IPS-18c (cell line): ENCODE measurements around the gene RBM19.

ENCODE experiments used
- H3K4me3 ChIP-seq: 2 replicates; pipeline ENCODE4 v1.7.0; 2013; ENCODE audit warnings: low read depth, mild to moderate bottlenecking, low read length, moderate library complexity; ENCODE audit not compliant: insufficient read depth
- H3K9me3 ChIP-seq: one replicate; pipeline ENCODE4 v1.6.1; 2013; ENCODE audit warnings: mild to moderate bottlenecking, low read length, moderate library complexity; ENCODE audit not compliant: control insufficient read depth, insufficient read depth

Gene RBM19

GRCh38 chr12:113798552-113798951 is 167.6 kb downstream of the RBM19 start:
- Histone ChIP-seq H3K9me3 (no peaks in the 10 kb centered on the region), H3K4me3 (no peak overlapping the region)

- Histone ChIP-seq H3K9me3 (no peaks in the 10 kb centered on the region), H3K4me3 (no peak overlapping the region)
Measured at GRCh38 chr12:113797535-113797868, 168.6 kb downstream of the RBM19 start.

GRCh38 chr12:113796852-113797534 is 169.1 kb downstream of the RBM19 start:
- H3K4me3 ChIP-seq = no peak overlapping the region
- no peaks in the 10 kb centered on the region for H3K9me3 ChIP-seq

GRCh38 chr12:113796066-113796827 is 169.9 kb downstream of the RBM19 start:
- Histone ChIP-seq H3K9me3 (no peaks in the 10 kb centered on the region), H3K4me3 (no peak overlapping the region)

- Histone ChIP-seq H3K9me3 (no peaks in the 10 kb centered on the region), H3K4me3 (no peak overlapping the region)
Measured at GRCh38 chr12:113795445-113795844, 170.7 kb downstream of the RBM19 start.

GRCh38 chr12:113794774-113795173 is 171.4 kb downstream of the RBM19 start:
- no peak overlapping the region for H3K4me3 ChIP-seq
- H3K9me3 ChIP-seq = no peaks in the 10 kb centered on the region

GRCh38 chr12:113793250-113793649 is 172.9 kb downstream of the RBM19 start:
- H3K9me3 ChIP-seq = no peaks in the 10 kb centered on the region
- no peak overlapping the region for H3K4me3 ChIP-seq

- no peak overlapping the region for H3K4me3 ChIP-seq
- no peaks in the 10 kb centered on the region for H3K9me3 ChIP-seq
Measured at GRCh38 chr12:113792450-113792849, 173.7 kb downstream of the RBM19 start.

GRCh38 chr12:113788020-113788856 is 177.9 kb downstream of the RBM19 start:
- Histone ChIP-seq H3K4me3 (no peak overlapping the region), H3K9me3 (no peaks in the 10 kb centered on the region)

GRCh38 chr12:113786107-113786506 is 180.0 kb downstream of the RBM19 start:
- no peaks in the 10 kb centered on the region for H3K9me3 ChIP-seq
- H3K4me3 ChIP-seq = no peak overlapping the region

GRCh38 chr12:113783811-113784210 is 182.3 kb downstream of the RBM19 start:
- Histone ChIP-seq H3K9me3 (no peaks in the 10 kb centered on the region), H3K4me3 (no peak overlapping the region)

- Histone ChIP-seq H3K4me3 (no peak overlapping the region), H3K9me3 (no peaks in the 10 kb centered on the region)
Measured at GRCh38 chr12:113782873-113783272, 183.3 kb downstream of the RBM19 start.

- Histone ChIP-seq H3K4me3 (no peak overlapping the region), H3K9me3 (no peaks in the 10 kb centered on the region)
Measured at GRCh38 chr12:113781415-113782198, 184.5 kb downstream of the RBM19 start.

- H3K9me3 ChIP-seq = no peaks in the 10 kb centered on the region
- no peak overlapping the region for H3K4me3 ChIP-seq
Measured at GRCh38 chr12:113779774-113780173, 186.4 kb downstream of the RBM19 start.

GRCh38 chr12:113778432-113779132 is 187.5 kb downstream of the RBM19 start:
- Histone ChIP-seq H3K9me3 (no peaks in the 10 kb centered on the region), H3K4me3 (no peak overlapping the region)

- no peak overlapping the region for H3K4me3 ChIP-seq
- no peaks in the 10 kb centered on the region for H3K9me3 ChIP-seq
Measured at GRCh38 chr12:113777751-113778150, 188.4 kb downstream of the RBM19 start.

- no peak overlapping the region for H3K4me3 ChIP-seq
- H3K9me3 ChIP-seq = no peaks in the 10 kb centered on the region
Measured at GRCh38 chr12:113776536-113776935, 189.6 kb downstream of the RBM19 start.
